Cortex of kidney (tissue), 1 donor: ENCODE measurements around the gene ZBED4.

ENCODE experiments used
- DNase-seq: peaks from one replicate; lab custom pipeline; 2025; lab: John Stamatoyannopoulos, UW

Gene ZBED4

GRCh38 chr22:49877642-49878041, 24.0 kb downstream of the ZBED4 start:
- DNase-seq: no peak

- no peak for DNase-seq
Observed at GRCh38 chr22:49878206-49878605, 24.6 kb downstream of the ZBED4 start.

- no peak for DNase-seq
Observed at GRCh38 chr22:49879871-49880270, 26.2 kb downstream of the ZBED4 start.

- DNase-seq: no peak
Observed at GRCh38 chr22:49880281-49880680, 26.6 kb downstream of the ZBED4 start.

GRCh38 chr22:49881856-49882255, 28.2 kb downstream of the ZBED4 start:
- DNase-seq: no peak

GRCh38 chr22:49882519-49883293, 29.1 kb downstream of the ZBED4 start:
- DNase-seq: no peak

GRCh38 chr22:49883294-49883640, 29.6 kb downstream of the ZBED4 start:
- no peak for DNase-seq

- no peak for DNase-seq
Observed at GRCh38 chr22:49884075-49884474, 30.4 kb downstream of the ZBED4 start.

GRCh38 chr22:49884503-49885260, 31.0 kb downstream of the ZBED4 start:
- no peak for DNase-seq

- no peak for DNase-seq
Observed at GRCh38 chr22:49885281-49885680, 31.6 kb downstream of the ZBED4 start.

- DNase-seq: no peak
Observed at GRCh38 chr22:49885881-49886280, 32.2 kb downstream of the ZBED4 start.

GRCh38 chr22:49886346-49887063, 32.9 kb downstream of the ZBED4 start:
- DNase-seq: no peak

GRCh38 chr22:49887064-49887451, 33.4 kb downstream of the ZBED4 start:
- DNase-seq: no peak

- no peak for DNase-seq
Observed at GRCh38 chr22:49887702-49888101, 34.1 kb downstream of the ZBED4 start.

- DNase-seq: no peak
Observed at GRCh38 chr22:49889071-49889470, 35.4 kb downstream of the ZBED4 start.

GRCh38 chr22:49892226-49892899, 38.7 kb downstream of the ZBED4 start:
- DNase-seq: no peak

GRCh38 chr22:49893025-49893424, 39.4 kb downstream of the ZBED4 start:
- DNase-seq: no peak

GRCh38 chr22:49894322-49895054, 40.8 kb downstream of the ZBED4 start:
- no peak for DNase-seq

GRCh38 chr22:49896201-49896600, 42.6 kb downstream of the ZBED4 start:
- DNase-seq: no peak

- no peak for DNase-seq
Observed at GRCh38 chr22:49897015-49897684, 43.5 kb downstream of the ZBED4 start.

GRCh38 chr22:49899530-49899929, 45.9 kb downstream of the ZBED4 start:
- DNase-seq: no peak
